HepG2 (cell line): ENCODE measurements around the gene POU2F1. TPM values are rescaled to one million over a fixed set of nuclear protein-coding genes. Genes with fewer than 3 reads are reported as not detected.

Source experiments
- ATAC-seq: fragments of 200-7000 bp; cut with Tn5 transposase; 3 replicates; pipeline ENCODE4 v1.9.1; 2020; ENCODE audit warnings: mild to moderate bottlenecking, moderate library complexity
- BruUV-seq: library from RNA; stranded (reverse); fragments of 400-500 nt; replicated peaks from 2 replicates; lab custom pipeline; 2021; lab: Mats Ljungman, UMichigan
- CTCF ChIA-PET: fragments of 300-600 bp; formaldehyde crosslinking; extraction: SDS; loops from one replicate; lab custom pipeline; 2021; ENCODE audit warnings: low total read pairs, inconsistent platforms, low intra/inter-chr PET ratio; lab: Yijun Ruan, JAX
- POLR2A ChIA-PET: fragments of 350-600 bp; sonication (Branson Sonifier 250); formaldehyde crosslinking; loops from one replicate; lab custom pipeline; 2020; ENCODE audit warnings: antibody characterized with exemption, inconsistent platforms; lab: Yijun Ruan, JAX
- DNase-seq: peaks from one replicate; pipeline ENCODE4 v3.0.0-alpha.2; 2015; ENCODE audit warnings: low spot score
- FAIRE-seq: peaks from 3 replicates; lab custom pipeline; 2011; peaks lifted over from hg19 to GRCh38; lab: Jason Lieb, UNC
- H2AFZ ChIP-seq: one replicate; pipeline ENCODE4 v1.6.1; 2011; ENCODE audit warnings: low read length, inconsistent platforms
- H3K27ac ChIP-seq: fragments of 300-600 bp; 3 replicates; pipeline ENCODE4 v1.8.0; 2011; ENCODE audit warnings: mixed run types, mild to moderate bottlenecking, mixed read lengths, low read length, inconsistent platforms; ENCODE audit not compliant: insufficient read depth; ENCODE audit errors: extremely low read length
- H3K27me3 ChIP-seq, 2 experiments: fragments of 200-600 bp in 1 of 2; 2 replicates in 1 of 2; 3 replicates in 1 of 2; pipeline versions ENCODE4 v1.6.0 to v1.8.0; 2011; ENCODE audit warnings: low read length in 2 of 2, mild to moderate bottlenecking in 2 of 2, moderate library complexity in 2 of 2, inconsistent platforms in 1 of 2; ENCODE audit not compliant: insufficient read depth in 2 of 2, control insufficient read depth in 1 of 2
- H3K36me3 ChIP-seq, 2 experiments: fragments of 200-600 bp in 1 of 2; replicated peaks in 1 of 2; 2 replicates in 1 of 2; 3 replicates in 1 of 2; pipeline versions ENCODE4 v1.5.1 to v1.8.0; 2011; ENCODE audit warnings: low read length in 2 of 2, inconsistent platforms in 1 of 2; ENCODE audit not compliant: insufficient read depth in 2 of 2, control insufficient read depth in 1 of 2
- H3K4me1 ChIP-seq: 2 replicates; pipeline ENCODE4 v1.5.1; 2012; ENCODE audit warnings: low read length, inconsistent platforms; ENCODE audit not compliant: insufficient read depth
- H3K4me2 ChIP-seq: 2 replicates; pipeline ENCODE4 v1.6.0; 2011; ENCODE audit warnings: low read depth, low read length, inconsistent platforms
- H3K4me3 ChIP-seq, 3 experiments: fragments of 200-600 bp in 1 of 3; sonication (generic), shearing (Covaris generic) in 1 of 3; replicated peaks in 1 of 3; 2 replicates each; pipeline ENCODE4 v1.5.1; 2011 to 2016; ENCODE audit warnings: low read length in 3 of 3, inconsistent platforms in 2 of 3, low read depth in 2 of 3, mild to moderate bottlenecking in 2 of 3, control low read depth in 1 of 3, mixed read lengths in 1 of 3; ENCODE audit not compliant: insufficient read depth in 1 of 3
- H3K79me2 ChIP-seq: one replicate; pipeline ENCODE4 v1.6.1; 2011; ENCODE audit warnings: low read length, inconsistent platforms; ENCODE audit not compliant: insufficient read depth
- H3K9ac ChIP-seq: 2 replicates; pipeline ENCODE4 v1.6.0; 2011; ENCODE audit warnings: mild to moderate bottlenecking, low read depth, low read length, inconsistent platforms; ENCODE audit not compliant: insufficient read depth
- H3K9me3 ChIP-seq: 2 replicates; pipeline ENCODE4 v1.5.1; 2012; ENCODE audit warnings: mild to moderate bottlenecking, low read length
- H4K20me1 ChIP-seq: 2 replicates; pipeline ENCODE4 v1.6.0; 2011; ENCODE audit warnings: inconsistent platforms, mild to moderate bottlenecking, low read length, moderate library complexity; ENCODE audit not compliant: insufficient read depth
- BHLHE40 ChIP-seq: IDR thresholded peaks from 2 replicates; pipeline ENCODE4 v1.6.1; 2011; ENCODE audit warnings: low read length, improper control_type of control experiment
- DMAP1 ChIP-seq: IDR thresholded peaks from 2 replicates; pipeline ENCODE4 v1.6.1; 2016
- HNRNPK ChIP-seq: fragments of 200-400 bp; formaldehyde crosslinking; IDR thresholded peaks from 2 replicates; pipeline ENCODE4 v1.6.1; 2018; ENCODE audit warnings: low read length, low read depth, moderate library complexity, mild to moderate bottlenecking; ENCODE audit not compliant: poor library complexity, severe bottlenecking
- KDM4B ChIP-seq: sonication (generic); formaldehyde crosslinking; IDR thresholded peaks from 2 replicates; pipeline ENCODE4 v1.4.0; 2020; ENCODE audit warnings: missing genetic modification reagents
- MAFF ChIP-seq: IDR thresholded peaks from 2 replicates; pipeline ENCODE4 v1.6.1; 2011; ENCODE audit warnings: low read depth, low read length, improper control_type of control experiment
- MAZ ChIP-seq, 2 experiments: sonication (generic) in 1 of 2; formaldehyde crosslinking in 1 of 2; IDR thresholded peaks; 2 replicates each; pipeline versions ENCODE4 v1.5.0 to v1.6.1; 2012 to 2020; ENCODE audit warnings: low read depth in 2 of 2, mild to moderate bottlenecking in 2 of 2, borderline replicate concordance in 1 of 2, improper control_type of control experiment in 1 of 2, low read length in 1 of 2, missing genetic modification reagents in 1 of 2, moderate library complexity in 1 of 2
- NBN ChIP-seq: fragments of 450-650 bp; conservative IDR thresholded peaks from 2 replicates; pipeline ENCODE4 v1.6.1; 2017
- NFKB2 ChIP-seq: sonication (generic); formaldehyde crosslinking; IDR thresholded peaks from 2 replicates; pipeline ENCODE4 v1.4.0; 2020; ENCODE audit warnings: missing genetic modification reagents, borderline replicate concordance
- NFYB ChIP-seq: sonication (generic); formaldehyde crosslinking; IDR thresholded peaks from 2 replicates; pipeline ENCODE4 v1.4.0; 2020; ENCODE audit warnings: missing genetic modification reagents
- PAF1 ChIP-seq: IDR thresholded peaks from 2 replicates; pipeline ENCODE4 v1.6.1; 2016; ENCODE audit warnings: missing genetic modification reagents, missing compliant biosample characterization
- TEAD2 ChIP-seq: sonication (generic); formaldehyde crosslinking; IDR thresholded peaks from 2 replicates; pipeline ENCODE4 v1.9.0; 2021; ENCODE audit warnings: missing genetic modification reagents
- TEAD3 ChIP-seq: optimal IDR thresholded peaks from 2 replicates; pipeline ENCODE3; 2016; ENCODE audit warnings: borderline replicate concordance
- ZNF124 ChIP-seq: sonication (generic); formaldehyde crosslinking; IDR thresholded peaks from 2 replicates; pipeline ENCODE4 v1.4.0; 2020; ENCODE audit warnings: missing genetic modification reagents
- ZNF30 ChIP-seq: sonication (generic); formaldehyde crosslinking; IDR thresholded peaks from 2 replicates; pipeline ENCODE4 v1.5.0; 2020; ENCODE audit warnings: mild to moderate bottlenecking, missing genetic modification reagents
- ZNF33A ChIP-seq: sonication (generic); formaldehyde crosslinking; IDR thresholded peaks from 2 replicates; pipeline ENCODE4 v1.5.1; 2020; ENCODE audit warnings: missing genetic modification reagents, mild to moderate bottlenecking, moderate library complexity, borderline replicate concordance
- ZNF709 ChIP-seq: sonication (generic); formaldehyde crosslinking; IDR thresholded peaks from 2 replicates; pipeline ENCODE4 v1.5.0; 2020; ENCODE audit warnings: mild to moderate bottlenecking, missing genetic modification reagents
- ZNF737 ChIP-seq: sonication (generic); formaldehyde crosslinking; IDR thresholded peaks from 2 replicates; pipeline ENCODE4 v1.5.0; 2020; ENCODE audit warnings: missing genetic modification reagents, mild to moderate bottlenecking, borderline replicate concordance
- ZNF816 ChIP-seq: sonication (generic); formaldehyde crosslinking; IDR thresholded peaks from 2 replicates; pipeline ENCODE4 v1.8.0; 2022; ENCODE audit warnings: missing genetic modification reagents, mild to moderate bottlenecking, borderline replicate concordance
- WGBS: methylation state at CpG from one replicate; pipeline ENCODE4 v1.1.6; 2017; ENCODE audit warnings: low lambda C conversion rate; 5-methylcytosine and 5-hydroxymethylcytosine counted together
- in situ Hi-C: cut with HindIII; loops from 2 replicates; pipeline ENCODE4 v1.10.0; 2017; ENCODE audit warnings: low pct_unique_long_range_greater_than_20kb; ENCODE audit not compliant: extremely low pct_ligation_motif_present
- intact Hi-C: fragments of 100-400 bp; cut with micrococcal nuclease; formaldehyde crosslinking; loops from one replicate; pipeline ENCODE4 v1.10.0; 2022; ENCODE audit not compliant: unreplicated experiment
- polyA plus RNA-seq, 8 experiments: library from polyadenylated mRNA; depleted of rRNA in 3 of 8; stranded (reverse) in 7 of 8; unstranded in 1 of 8; fragments of >200 nt; fragmentation: Illumina TruSeq in 4 of 8; extraction: Trizol in 4 of 8; gene quantifications; 2 replicates each; pipeline versions ENCODE4 v1.2.1 to v1.2.3, GENCODE V29; 2011 to 2016; ENCODE audit warnings: low read depth in 4 of 8, missing spikeins in 1 of 8, mixed read lengths in 1 of 8; ENCODE audit not compliant: insufficient read depth in 1 of 8
- total RNA-seq, 5 experiments: library from RNA; depleted of rRNA; stranded (reverse); fragments of >200 nt; fragmentation: Illumina TruSeq; extraction: Trizol; gene quantifications; 2 replicates each; pipeline ENCODE4 v1.2.3, GENCODE V29; 2016; ENCODE audit warnings: low read depth in 1 of 5

POU2F1 gene
- total and polyA plus RNA-seq, 2 of the 13 experiments (the other 11 are each of a cell fraction or from before 2014, with no cell fraction given) = 10.2 to 13.0 TPM

DNA sequence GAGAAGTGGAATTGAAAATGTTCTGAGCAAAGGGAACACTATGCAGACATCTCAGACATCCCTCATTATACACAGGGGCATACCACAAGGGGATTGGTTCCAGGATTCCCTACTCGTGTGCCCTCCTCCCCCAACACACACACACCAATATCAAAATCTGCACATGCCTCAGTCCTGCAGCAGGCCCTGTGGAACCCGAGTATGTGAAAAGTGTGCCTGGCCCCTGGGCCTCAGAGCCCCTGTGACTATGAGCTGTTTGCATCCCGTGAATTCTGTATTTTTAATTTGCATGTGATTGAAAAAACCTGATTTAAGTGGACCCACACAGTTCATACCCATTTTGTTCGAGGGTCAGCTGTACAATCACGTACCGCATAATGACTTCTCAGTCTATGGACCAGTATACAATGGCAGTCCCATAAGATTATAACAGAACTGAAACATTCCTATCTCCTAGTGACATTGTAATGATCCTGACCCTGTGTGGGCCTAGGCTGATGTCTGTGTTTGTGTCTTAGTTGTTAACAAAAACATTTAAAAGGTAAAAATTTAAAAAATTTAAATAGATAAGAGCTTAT lies 11.3 kb downstream of the POU2F1 start:
- DNase-seq (no peak), FAIRE-seq (no peak), ATAC-seq (no peak)
- Histone ChIP-seq H3K4me3 (no peak overlapping the region), H3K9me3 (no peaks in the 10 kb centered on the region), H4K20me1 (peaks cover 3% of the 10 kb centered on the region), H3K27me3 (no peaks in the 10 kb centered on the region), H3K79me2 (peaks cover 86% of the 10 kb centered on the region), H2AFZ (no peak overlapping the region), H3K4me1 (peaks cover 17% of the 10 kb centered on the region), H3K27ac (no peak overlapping the region), H3K4me2 (no peak overlapping the region), H3K9ac (no peak overlapping the region), H3K36me3 (no peaks in the 10 kb centered on the region)
- no peak for TF ChIP-seq ZNF737 (CRISPR knock-in tag)
- no peak for TF ChIP-seq HNRNPK
- no peak for TF ChIP-seq ZNF709 (CRISPR knock-in tag)
- no peak for TF ChIP-seq NBN
- TF ChIP-seq ZNF33A (CRISPR knock-in tag) = no peak
- no peak for TF ChIP-seq KDM4B (CRISPR knock-in tag)
- no peak for TF ChIP-seq MAZ (IDR thresholded peaks at IDR 0.05; ENCODE audit: borderline replicate concordance, low read depth, low read length)
- TF ChIP-seq MAZ (CRISPR knock-in tag; IDR thresholded peaks at IDR 0.05; ENCODE audit: low read depth) = no peak
- no peak for TF ChIP-seq TEAD2
- TF ChIP-seq BHLHE40 = no peak
- TF ChIP-seq MAFF = no peak
- TF ChIP-seq NFKB2 (CRISPR knock-in tag) = no peak
- TF ChIP-seq DMAP1 (CRISPR knock-in tag) = no peak
- TF ChIP-seq ZNF124 (CRISPR knock-in tag) = no peak
- no peak for TF ChIP-seq ZNF816 (CRISPR knock-in tag)
- no peak for TF ChIP-seq NFYB (CRISPR knock-in tag)
- TF ChIP-seq PAF1 (CRISPR knock-in tag) = no peak
- no peak for TF ChIP-seq TEAD3 (CRISPR knock-in tag)
- TF ChIP-seq ZNF30 (CRISPR knock-in tag) = no peak
- in situ Hi-C loops = no loop called here
- intact Hi-C loops = no loop called here
- POLR2A ChIA-PET = interaction anchor here (2.1 kb wide), 1 partner anchor 10 kb away, joined by 5 read pairs; no protein-coding TSS in a partner anchor
- CTCF ChIA-PET = no interaction called here
- no TSS peak for BruUV-seq
- 95% methylated on average over 6 of the region's 6 CpGs for WGBS
